Measurements from ENCODE around the gene SIK3.

Gene SIK3

GRCh38 chr11:116970485-116971292 lies 127.5 kb downstream of the SIK3 start:
- no peak for DNase-seq (ENCODE audit: low read depth in 3 of 3)

GRCh38 chr11:116969694-116970093 lies 128.5 kb downstream of the SIK3 start:
- no peak for DNase-seq (ENCODE audit: low read depth in 3 of 3)

GRCh38 chr11:116964269-116964668 lies 134.0 kb downstream of the SIK3 start:
- no peak for DNase-seq (ENCODE audit: low read depth in 3 of 3)

GRCh38 chr11:116963813-116964212 lies 134.4 kb downstream of the SIK3 start:
- no peak for DNase-seq (ENCODE audit: low read depth in 3 of 3)

GRCh38 chr11:116962108-116962507 lies 136.1 kb downstream of the SIK3 start:
- DNase-seq (ENCODE audit: low read depth in 3 of 3), result no peak

- no peak for DNase-seq (ENCODE audit: low read depth in 3 of 3)
Observed at GRCh38 chr11:116960930-116961329, 137.3 kb downstream of the SIK3 start.

GRCh38 chr11:116958246-116958645 lies 140.0 kb downstream of the SIK3 start:
- no peak for DNase-seq (ENCODE audit: low read depth in 3 of 3)

- no peak for DNase-seq (ENCODE audit: low read depth in 3 of 3)
Observed at GRCh38 chr11:116955949-116956348, 142.3 kb downstream of the SIK3 start.

- no peak for DNase-seq (ENCODE audit: low read depth in 3 of 3)
Observed at GRCh38 chr11:116955548-116955947, 142.7 kb downstream of the SIK3 start.

- DNase-seq (ENCODE audit: low read depth in 3 of 3), result no peak
Observed at GRCh38 chr11:116953530-116954285, 144.5 kb downstream of the SIK3 start.

GRCh38 chr11:116951762-116952161 lies 146.5 kb downstream of the SIK3 start:
- no peak for DNase-seq (ENCODE audit: low read depth in 3 of 3)

GRCh38 chr11:116950210-116950609 lies 148.0 kb downstream of the SIK3 start:
- DNase-seq (ENCODE audit: low read depth in 3 of 3), result no peak

GRCh38 chr11:116948391-116948790 lies 149.8 kb downstream of the SIK3 start:
- no peak for DNase-seq (ENCODE audit: low read depth in 3 of 3)

- DNase-seq (ENCODE audit: low read depth in 3 of 3), result no peak
Observed at GRCh38 chr11:116946414-116946813, 151.8 kb downstream of the SIK3 start.

GRCh38 chr11:116939499-116939898 lies 158.7 kb downstream of the SIK3 start:
- no peak for DNase-seq (ENCODE audit: low read depth in 3 of 3)

GRCh38 chr11:116938471-116939070 lies 159.7 kb downstream of the SIK3 start:
- DNase-seq (ENCODE audit: low read depth in 3 of 3), result no peak

GRCh38 chr11:116936754-116937446 lies 161.3 kb downstream of the SIK3 start:
- no peak for DNase-seq (ENCODE audit: low read depth in 3 of 3)

GRCh38 chr11:116935514-116935913 lies 162.7 kb downstream of the SIK3 start:
- no peak for DNase-seq (ENCODE audit: low read depth in 3 of 3)

GRCh38 chr11:116935089-116935488 lies 163.1 kb downstream of the SIK3 start:
- DNase-seq (ENCODE audit: low read depth in 3 of 3), result no peak

- no peak for DNase-seq (ENCODE audit: low read depth in 3 of 3)
Observed at GRCh38 chr11:116933961-116934360, 164.3 kb downstream of the SIK3 start.

- no peak for DNase-seq (ENCODE audit: low read depth in 3 of 3)
Observed at GRCh38 chr11:116932181-116932580, 166.0 kb downstream of the SIK3 start.
